Common myeloid progenitor, CD34-positive (primary cell): ENCODE results near the gene TCEAL8.

Experiments
- CTCF ChIA-PET: fragments of 350-600 bp; sonication (Branson Sonifier 250); formaldehyde crosslinking; loops from one replicate; lab custom pipeline; 2021; ENCODE audit warnings: antibody characterized with exemption; lab: Charles Lee
- POLR2A ChIA-PET: fragments of 350-600 bp; sonication (Branson Sonifier 250); formaldehyde crosslinking; loops from one replicate; lab custom pipeline; 2021; ENCODE audit warnings: antibody characterized with exemption; lab: Charles Lee
- DNase-seq, 3 donors: peaks; one replicate each; pipeline versions ENCODE4 v3.0.0 to v3.0.0-alpha.2; 2013
- H3K27ac ChIP-seq, 2 experiments: 1 replicate in 1 of 2; 2 replicates in 1 of 2; pipeline ENCODE4 v1.7.0; 2013; ENCODE audit warnings: inconsistent platforms in 2 of 2, low read length in 2 of 2, mild to moderate bottlenecking in 2 of 2, low read depth in 1 of 2, moderate library complexity in 1 of 2; ENCODE audit not compliant: severe bottlenecking in 2 of 2, insufficient read depth in 1 of 2, poor library complexity in 1 of 2
- H3K27me3 ChIP-seq, 5 experiments: replicated peaks in 2 of 5; 1 replicate in 3 of 5; 2 replicates in 2 of 5; pipeline versions ENCODE4 v1.6.1 to v1.7.0; 2013; ENCODE audit warnings: low read length in 4 of 5, mild to moderate bottlenecking in 2 of 5, moderate library complexity in 2 of 5, inconsistent platforms in 1 of 5; ENCODE audit not compliant: insufficient read depth in 5 of 5, control insufficient read depth in 4 of 5
- H3K36me3 ChIP-seq, 4 experiments: 1 replicate in 2 of 4; 2 replicates in 2 of 4; pipeline versions ENCODE4 v1.6.1 to v1.7.0; 2013; ENCODE audit warnings: low read length in 3 of 4, control low read depth in 1 of 4, mild to moderate bottlenecking in 1 of 4; ENCODE audit not compliant: control insufficient read depth in 4 of 4, insufficient read depth in 4 of 4
- H3K4me1 ChIP-seq, 4 experiments: 1 replicate in 3 of 4; 2 replicates in 1 of 4; pipeline versions ENCODE4 v1.6.1 to v1.7.1; 2013; ENCODE audit warnings: low read length in 3 of 4, mild to moderate bottlenecking in 3 of 4, control low read depth in 1 of 4, inconsistent platforms in 1 of 4, moderate library complexity in 1 of 4; ENCODE audit not compliant: control insufficient read depth in 4 of 4, insufficient read depth in 4 of 4; ENCODE audit errors: control extremely low read depth in 1 of 4
- H3K4me3 ChIP-seq, 7 experiments: 1 replicate in 4 of 7; 2 replicates in 3 of 7; pipeline versions ENCODE4 v1.5.1 to v1.7.0; 2013; ENCODE audit warnings: mild to moderate bottlenecking in 7 of 7, low read length in 6 of 7, moderate library complexity in 6 of 7, inconsistent platforms in 2 of 7, low read depth in 2 of 7, control low read depth in 1 of 7; ENCODE audit not compliant: insufficient read depth in 4 of 7, control insufficient read depth in 1 of 7; ENCODE audit errors: extremely low read depth in 1 of 7
- H3K9me3 ChIP-seq, 5 experiments: 1 replicate in 4 of 5; 2 replicates in 1 of 5; pipeline versions ENCODE4 v1.6.1 to v1.7.1; 2013; ENCODE audit warnings: low read length in 4 of 5, mild to moderate bottlenecking in 2 of 5, inconsistent platforms in 1 of 5, low read depth in 1 of 5, moderate library complexity in 1 of 5; ENCODE audit not compliant: control insufficient read depth in 4 of 5, insufficient read depth in 2 of 5; ENCODE audit errors: control extremely low read depth in 1 of 5
- WGBS: methylation state at CpG from one replicate; pipeline ENCODE4 v1.1.5; 2013; ENCODE audit not compliant: insufficient coverage; 5-methylcytosine and 5-hydroxymethylcytosine counted together

TCEAL8 gene

GRCh38 chrX:103258275-103258674 lies 3.3 kb upstream of the TCEAL8 start:
- Histone ChIP-seq H3K4me1 (peaks cover 2 to 17% (median 8%) of the 10 kb centered on the region in 4 experiments), H3K36me3 (no peaks in the 10 kb centered on the region), H3K27me3 (peaks cover 0 to 9% (median 0%) of the 10 kb centered on the region in 5 experiments), H3K9me3 (peaks cover 0 to 2% (median 0%) of the 10 kb centered on the region in 5 experiments), H3K27ac (no peak overlapping the region), H3K4me3 (no peak overlapping the region)
- no peak for DNase-seq
- ChIA-PET POLR2A (interaction anchor here (1.0 kb wide), 1 partner anchor 8 kb away, joined by 4 read pairs; no protein-coding TSS in a partner anchor), CTCF (no interaction called here)

GRCh38 chrX:103256651-103257050 lies 1.7 kb upstream of the TCEAL8 start:
- peaks cover 0 to 7% (median 2%) of the 10 kb centered on the region in 4 experiments for H3K36me3 ChIP-seq
- DNase-seq: no peak
- H3K4me3 ChIP-seq: no peak overlapping the region
- ChIA-PET CTCF (no interaction called here), POLR2A (no interaction called here)
- no peak overlapping the region for H3K27ac ChIP-seq
- no peaks in the 10 kb centered on the region for H3K9me3 ChIP-seq
- H3K27me3 ChIP-seq: peaks cover 0 to 17% (median 0%) of the 10 kb centered on the region in 5 experiments
- peaks cover 2 to 17% (median 8%) of the 10 kb centered on the region in 4 experiments for H3K4me1 ChIP-seq

- Histone ChIP-seq H3K4me1 (peaks cover 2 to 17% (median 8%) of the 10 kb centered on the region in 4 experiments), H3K4me3 (peak overlapping the region; percentile 58 to 95 (median 77)), H3K36me3 (peaks cover 0 to 7% (median 2%) of the 10 kb centered on the region in 4 experiments), H3K9me3 (no peaks in the 10 kb centered on the region), H3K27me3 (peaks cover 0 to 17% (median 0%) of the 10 kb centered on the region in 5 experiments), H3K27ac (peak overlapping the region; percentile 61 to 86)
- POLR2A ChIA-PET: no interaction called here
- 25% methylated on average over 15 of the region's 22 CpGs for WGBS
- peak; percentile 11 to 40 (median 34) for DNase-seq
- CTCF ChIA-PET: interaction anchor here (0.7 to 1.0 kb wide), 2 partner anchors 13 to 122 kb away, joined by 3 read pairs; partner anchors contain the start of gene BEX3
Measured at GRCh38 chrX:103254171-103254824, 657 bp downstream of the TCEAL8 start.

- Histone ChIP-seq H3K4me1 (peaks cover 2 to 17% (median 8%) of the 10 kb centered on the region in 4 experiments), H3K4me3 (peak overlapping the region in 6 of 7 experiments; percentile 72 to 95 (median 81)), H3K36me3 (peaks cover 0 to 7% (median 2%) of the 10 kb centered on the region in 4 experiments), H3K27ac (peak overlapping the region in 1 of 2 experiments; percentile 86), H3K27me3 (peaks cover 0 to 15% (median 0%) of the 10 kb centered on the region in 5 experiments), H3K9me3 (no peaks in the 10 kb centered on the region)
- CTCF ChIA-PET: interaction anchor here (1.0 to 1.3 kb wide), 2 partner anchors 12 to 42 kb away, joined by 3 to 6 read pairs; no protein-coding TSS in a partner anchor
- DNase-seq: peak in 1 of 3 donors; percentile 6
- WGBS: 38% methylated on average over 6 of the region's 8 CpGs
- POLR2A ChIA-PET: interaction anchor here (0.6 kb wide), 1 partner anchor 192 kb away, joined by 4 read pairs; no protein-coding TSS in a partner anchor
Measured at GRCh38 chrX:103253608-103254007, 1.3 kb downstream of the TCEAL8 start.

GRCh38 chrX:103250977-103251376 lies 4.0 kb downstream of the TCEAL8 start:
- no peak for DNase-seq
- Histone ChIP-seq H3K36me3 (peaks cover 0 to 7% (median 2%) of the 10 kb centered on the region in 4 experiments), H3K27ac (no peak overlapping the region), H3K4me1 (peaks cover 2 to 17% (median 8%) of the 10 kb centered on the region in 4 experiments), H3K4me3 (no peak overlapping the region), H3K27me3 (peaks cover 0 to 13% (median 0%) of the 10 kb centered on the region in 5 experiments), H3K9me3 (no peaks in the 10 kb centered on the region)
- WGBS: 73% methylated on average over 4 of the region's 5 CpGs
- ChIA-PET CTCF (interaction anchor here (2.1 kb wide), 1 partner anchor 40 kb away, joined by 5 read pairs; no protein-coding TSS in a partner anchor), POLR2A (no interaction called here)

GRCh38 chrX:103249805-103250204 lies 5.2 kb downstream of the TCEAL8 start:
- Histone ChIP-seq H3K4me1 (peaks cover 2 to 12% (median 7%) of the 10 kb centered on the region in 4 experiments), H3K27me3 (peaks cover 0 to 13% (median 0%) of the 10 kb centered on the region in 5 experiments), H3K36me3 (peaks cover 0 to 7% (median 2%) of the 10 kb centered on the region in 4 experiments), H3K4me3 (no peak overlapping the region), H3K27ac (no peak overlapping the region), H3K9me3 (no peaks in the 10 kb centered on the region)
- 67% methylated on average over 1 of the region's 1 CpG for WGBS
- no peak for DNase-seq
- ChIA-PET CTCF (interaction anchor here (1.0 to 2.1 kb wide), 2 partner anchors 39 to 299 kb away, joined by 3 to 5 read pairs; no protein-coding TSS in a partner anchor), POLR2A (no interaction called here)

- H3K9me3 ChIP-seq: no peaks in the 10 kb centered on the region
- H3K27ac ChIP-seq: no peak overlapping the region
- H3K36me3 ChIP-seq: peaks cover 0 to 7% (median 2%) of the 10 kb centered on the region in 4 experiments
- H3K4me3 ChIP-seq: no peak overlapping the region
- peaks cover 2% of the 10 kb centered on the region in 4 experiments for H3K4me1 ChIP-seq
- peak; percentile 38 to 68 (median 49) for DNase-seq
- POLR2A ChIA-PET: no interaction called here
- CTCF ChIA-PET: interaction anchor here (0.9 to 1.6 kb wide), 5 partner anchors 12 to 42 kb away, joined by 3 to 7 read pairs (median 4); no protein-coding TSS in a partner anchor
- H3K27me3 ChIP-seq: peaks cover 0 to 8% (median 0%) of the 10 kb centered on the region in 5 experiments
Measured at GRCh38 chrX:103248553-103248952, 6.4 kb downstream of the TCEAL8 start.
